Activated CD8-positive, alpha-beta T cell treated with anti-CD3 and anti-CD28 coated beads, Interleukin-2, amount 10 ng/mL, durations not matched to agents 7 days and 5 days (primary cell): ENCODE results near the gene KLC3. TPM values are rescaled to one million over a fixed set of nuclear protein-coding genes. Genes with fewer than 3 reads are reported as not detected.

ENCODE experiments used
- ATAC-seq: fragments of 150-1000 bp; cut with Tn5 transposase; one replicate; pipeline ENCODE4 v1.10.0; 2021; ENCODE audit warnings: moderate library complexity
- CTCF ChIA-PET: fragments of 350-600 bp; sonication (Branson Sonifier 250); formaldehyde crosslinking; loops from one replicate; lab custom pipeline; 2021; ENCODE audit warnings: antibody characterized with exemption; lab: Charles Lee
- POLR2A ChIA-PET: fragments of 350-600 bp; sonication (Branson Sonifier 250); formaldehyde crosslinking; loops from one replicate; lab custom pipeline; 2021; ENCODE audit warnings: antibody characterized with exemption; lab: Charles Lee
- DNase-seq: peaks from one replicate; pipeline ENCODE4 v3.0.0-alpha.2; 2020
- H3K27ac Mint-ChIP-seq: one replicate; pipeline ENCODE4 v1.8.0; 2021; ENCODE audit warnings: mild to moderate bottlenecking, mixed read lengths
- H3K27me3 Mint-ChIP-seq: one replicate; pipeline ENCODE4 v1.8.0; 2021; ENCODE audit warnings: low read depth, mixed read lengths
- H3K36me3 Mint-ChIP-seq: one replicate; pipeline ENCODE4 v1.8.0; 2021; ENCODE audit warnings: low read depth, mixed read lengths
- H3K4me1 Mint-ChIP-seq: one replicate; pipeline ENCODE4 v1.8.0; 2021; ENCODE audit warnings: low read depth, mixed read lengths
- H3K4me3 Mint-ChIP-seq: one replicate; pipeline ENCODE4 v1.8.0; 2021; ENCODE audit warnings: mild to moderate bottlenecking, mixed read lengths
- H3K9me3 Mint-ChIP-seq: one replicate; pipeline ENCODE4 v1.8.0; 2022; ENCODE audit warnings: mixed read lengths; ENCODE audit not compliant: insufficient read depth
- total RNA-seq, 2 experiments: library from RNA; stranded (reverse); gene quantifications; one replicate each; pipeline ENCODE4 v1.2.3, GENCODE V29; 2021

Gene KLC3
- total RNA-seq, 2 experiments from 2014 or later, result not detected

DNA sequence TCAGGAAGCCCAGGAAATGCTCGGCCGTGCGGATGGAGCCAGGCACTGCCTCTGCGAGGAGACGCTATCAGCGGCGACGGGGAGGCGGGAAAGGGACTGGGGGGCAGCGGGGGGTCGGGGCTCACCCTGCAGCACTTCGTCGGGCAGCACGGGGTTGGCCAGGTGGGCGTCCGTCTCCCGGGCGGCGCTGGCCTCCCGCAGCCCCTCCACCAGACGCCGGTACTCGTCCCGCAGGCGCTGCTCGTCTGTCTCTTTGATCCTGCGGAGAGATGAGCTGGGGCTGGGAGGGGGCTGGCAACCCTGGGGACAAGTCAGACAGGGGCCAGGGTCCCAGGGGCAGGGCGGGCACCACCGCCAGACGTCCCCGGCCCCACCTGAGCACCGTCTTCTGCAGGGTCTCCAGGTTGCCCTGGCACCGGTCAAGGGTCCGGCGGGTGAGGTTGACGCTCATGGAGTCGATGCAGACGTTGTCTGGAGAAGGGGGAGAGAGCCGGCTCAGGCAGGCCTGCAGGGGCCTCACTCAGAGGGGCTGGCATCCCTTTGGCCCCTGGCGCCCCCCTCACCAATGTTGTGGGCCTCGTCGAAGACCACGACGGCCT, 23.4 kb downstream of the KLC3 start:
- DNase-seq (no peak), ATAC-seq (no peak)
- Mint-ChIP-seq H3K27me3 (no peaks in the 10 kb centered on the region), H3K4me3 (no peak overlapping the region), H3K36me3 (peaks cover 10% of the 10 kb centered on the region), H3K4me1 (peaks cover 5% of the 10 kb centered on the region), H3K9me3 (no peaks in the 10 kb centered on the region), H3K27ac (no peak overlapping the region)
- CTCF ChIA-PET, result no interaction called here
- POLR2A ChIA-PET, result no interaction called here

DNA sequence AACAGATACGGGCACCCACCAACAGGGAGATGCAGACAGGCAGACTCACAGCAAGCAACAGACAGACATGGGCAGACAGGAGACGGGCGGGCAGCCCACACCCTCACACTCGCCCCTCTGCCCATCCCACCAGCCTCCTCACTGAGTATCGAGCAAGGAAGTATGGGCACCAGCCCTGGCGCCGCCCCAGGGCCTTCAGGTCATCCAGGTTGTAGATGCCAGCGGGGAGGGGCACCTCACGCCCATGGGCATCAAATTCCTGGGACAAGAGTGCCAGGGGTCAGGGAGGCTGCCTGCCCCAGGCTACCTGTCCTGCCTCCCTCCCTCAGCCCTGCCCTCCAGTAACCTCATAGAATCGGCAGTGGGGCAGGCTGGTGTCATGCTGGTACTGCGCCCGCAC, 24.1 kb downstream of the KLC3 start:
- Mint-ChIP-seq H3K27me3 (no peaks in the 10 kb centered on the region), H3K27ac (no peak overlapping the region), H3K9me3 (no peaks in the 10 kb centered on the region), H3K36me3 (peaks cover 8% of the 10 kb centered on the region), H3K4me3 (no peak overlapping the region), H3K4me1 (peaks cover 8% of the 10 kb centered on the region)
- CTCF ChIA-PET, result no interaction called here
- ATAC-seq (no peak), DNase-seq (no peak)
- POLR2A ChIA-PET, result no interaction called here

DNA sequence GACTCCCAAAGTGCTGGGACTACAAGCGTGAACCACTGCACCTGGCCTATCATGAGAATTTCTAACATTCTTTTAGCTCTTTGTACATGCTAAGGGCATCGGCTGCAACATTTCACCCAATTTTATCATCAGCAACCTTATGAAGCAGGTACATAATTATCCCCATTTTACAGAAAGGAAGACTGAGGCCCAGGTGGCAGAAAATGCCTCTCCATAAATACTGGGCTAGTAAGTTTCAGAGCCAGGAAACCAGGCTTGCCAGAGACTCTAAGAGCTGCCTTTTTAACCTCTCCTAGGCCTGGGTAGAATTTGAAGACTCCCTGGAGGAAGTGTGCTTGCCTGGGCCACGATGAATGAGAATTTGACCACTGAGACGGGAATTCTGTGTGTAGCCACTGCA, 27.6 kb downstream of the KLC3 start:
- Mint-ChIP-seq H3K36me3 (peaks cover 6% of the 10 kb centered on the region), H3K9me3 (no peaks in the 10 kb centered on the region), H3K4me1 (peaks cover 16% of the 10 kb centered on the region), H3K27ac (no peak overlapping the region), H3K27me3 (no peaks in the 10 kb centered on the region), H3K4me3 (no peak overlapping the region)
- POLR2A ChIA-PET, result no interaction called here
- ATAC-seq (no peak), DNase-seq (no peak)
- CTCF ChIA-PET, result no interaction called here

DNA sequence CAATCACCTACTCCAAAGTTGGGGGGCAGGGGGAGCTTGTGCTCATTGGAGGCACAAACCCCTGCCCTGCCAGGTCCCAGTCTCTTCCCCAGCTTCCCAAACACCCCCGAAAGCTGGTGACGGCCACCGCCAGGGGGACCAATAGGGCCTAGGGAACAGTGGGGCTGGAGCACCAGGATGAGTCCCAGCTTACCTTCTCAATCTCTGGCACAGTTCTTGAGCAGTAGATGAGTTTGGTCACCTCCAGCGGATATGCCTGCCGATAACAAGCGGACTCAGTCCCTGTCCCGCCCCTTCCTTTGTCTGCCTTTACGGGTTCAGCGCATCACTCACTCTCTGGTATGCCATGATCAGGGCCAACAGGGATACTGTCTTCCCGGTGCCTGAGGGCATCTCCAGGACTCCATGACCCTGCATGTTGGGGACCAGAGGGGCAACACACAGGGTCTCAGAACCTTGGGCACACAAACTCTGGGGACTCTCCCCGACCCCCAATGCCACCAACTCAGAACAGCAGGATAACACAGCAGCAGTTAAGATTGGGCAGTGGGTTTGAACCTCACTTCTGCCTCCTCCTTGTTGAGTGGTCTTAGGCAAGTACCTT, 28.3 kb downstream of the KLC3 start:
- ChIA-PET CTCF (interaction anchor here (0.9 kb wide), 1 partner anchor 35 kb away, joined by 3 read pairs; no protein-coding TSS in a partner anchor), POLR2A (no interaction called here)
- Mint-ChIP-seq H3K9me3 (no peaks in the 10 kb centered on the region), H3K27ac (no peak overlapping the region), H3K36me3 (peaks cover 6% of the 10 kb centered on the region), H3K4me1 (peaks cover 16% of the 10 kb centered on the region), H3K4me3 (peak overlapping the region; percentile 43), H3K27me3 (no peaks in the 10 kb centered on the region)
- DNase-seq (no peak), ATAC-seq (no peak)

DNA sequence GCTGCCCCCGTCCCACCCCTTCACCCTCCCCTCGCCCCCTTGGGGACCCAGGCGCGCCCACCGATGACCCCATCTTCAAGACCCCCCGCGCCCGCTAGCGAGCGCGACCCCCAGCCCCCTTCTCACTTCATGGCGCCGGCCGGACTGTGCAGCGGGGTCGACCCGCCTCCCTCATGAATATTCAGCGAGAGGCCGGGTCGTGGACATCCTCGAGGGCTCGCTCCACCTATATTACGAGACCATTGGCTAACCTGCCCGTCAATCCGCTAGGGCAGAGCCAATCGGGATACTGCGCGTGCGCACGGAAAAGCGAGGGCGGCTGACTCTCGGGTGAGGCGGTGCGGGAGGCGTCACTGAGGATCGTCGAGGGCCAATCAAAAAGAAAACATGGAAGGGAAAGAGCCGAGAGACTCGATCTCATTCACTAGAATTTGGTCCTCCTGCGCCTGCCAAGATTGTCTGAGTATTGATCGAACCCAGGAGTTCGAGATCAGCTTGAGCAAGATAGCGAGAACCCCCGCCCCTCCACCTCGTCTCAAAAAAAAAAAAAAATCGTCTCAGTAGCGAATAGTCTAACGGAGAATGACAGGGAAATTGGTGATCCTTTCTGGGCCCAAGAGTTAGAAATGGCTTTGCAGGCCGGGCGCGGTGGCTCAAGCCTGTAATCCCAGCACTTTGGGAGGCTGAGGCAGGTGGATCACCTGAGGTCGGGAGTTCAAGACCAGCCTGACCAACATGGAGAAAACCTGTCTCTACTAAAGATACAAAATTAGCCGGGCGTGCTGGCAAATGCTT, 30.1 kb downstream of the KLC3 start, which contains the start of gene ERCC2:
Gene ERCC2 (minus strand): TSS at position 164 of the 795 bp plus-strand sequence. CDS start 33 bp downstream, at position 131.
- peaks cover 16% of the 10 kb centered on the region for H3K4me1 Mint-ChIP-seq
- H3K4me3 Mint-ChIP-seq, result peak within 1 kb of the TSS; percentile 86
- DNase-seq (peak; percentile 100), ATAC-seq (peak; percentile 100)
- H3K36me3 Mint-ChIP-seq, result peaks cover 6% of the 10 kb centered on the region
- peak within 1 kb of the TSS; percentile 98 for H3K27ac Mint-ChIP-seq
- H3K27me3 Mint-ChIP-seq, result no peaks in the 10 kb centered on the region
- CTCF ChIA-PET, result interaction anchor here (1.0 to 1.2 kb wide), 3 partner anchors 13 to 33 kb away, joined by 3 read pairs; no protein-coding TSS in a partner anchor
- POLR2A ChIA-PET, result interaction anchor here (1.0 kb wide), 2 partner anchors 24 to 33 kb away, joined by 3 read pairs; no protein-coding TSS in a partner anchor
- H3K9me3 Mint-ChIP-seq, result no peaks in the 10 kb centered on the region

DNA sequence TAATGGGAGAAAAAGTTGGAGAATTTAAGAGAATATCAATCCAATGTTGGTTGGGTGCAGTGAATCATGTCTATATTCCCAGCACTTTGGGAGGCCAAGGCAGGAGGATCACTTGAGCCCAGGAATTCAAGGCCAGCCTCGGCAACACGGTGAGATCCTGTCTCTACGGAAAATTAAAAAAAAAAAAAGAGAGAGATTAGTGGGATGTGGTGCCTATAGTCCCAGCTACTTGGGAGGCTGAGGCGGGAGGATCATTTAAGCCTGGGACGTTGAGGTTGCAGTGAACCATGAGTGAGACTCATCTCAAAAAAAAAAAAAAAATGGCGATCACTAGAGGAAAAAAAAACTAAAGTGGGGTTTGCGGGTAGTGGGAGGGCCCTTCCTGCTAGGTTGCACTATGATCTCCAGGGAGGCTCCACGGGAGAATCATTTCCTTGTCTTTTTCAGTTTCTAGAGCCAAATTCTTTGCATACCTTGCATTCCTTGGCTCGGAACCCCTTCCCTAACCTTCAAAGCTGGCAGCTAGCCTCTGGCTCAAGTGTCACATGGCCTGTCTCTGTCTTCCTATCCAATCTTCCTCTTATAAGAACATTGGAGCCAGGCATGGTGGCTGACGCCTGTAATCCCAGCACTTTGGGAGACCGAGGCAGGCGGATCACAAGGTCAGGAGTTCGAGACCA, 35.6 kb downstream of the KLC3 start:
- no peaks in the 10 kb centered on the region for H3K36me3 Mint-ChIP-seq
- no peak for DNase-seq
- CTCF ChIA-PET, result no interaction called here
- no peaks in the 10 kb centered on the region for H3K4me1 Mint-ChIP-seq
- ATAC-seq, result no peak
- H3K4me3 Mint-ChIP-seq, result no peak overlapping the region
- POLR2A ChIA-PET, result no interaction called here
- H3K27ac Mint-ChIP-seq, result no peak overlapping the region
- H3K27me3 Mint-ChIP-seq, result no peaks in the 10 kb centered on the region
- no peaks in the 10 kb centered on the region for H3K9me3 Mint-ChIP-seq

DNA sequence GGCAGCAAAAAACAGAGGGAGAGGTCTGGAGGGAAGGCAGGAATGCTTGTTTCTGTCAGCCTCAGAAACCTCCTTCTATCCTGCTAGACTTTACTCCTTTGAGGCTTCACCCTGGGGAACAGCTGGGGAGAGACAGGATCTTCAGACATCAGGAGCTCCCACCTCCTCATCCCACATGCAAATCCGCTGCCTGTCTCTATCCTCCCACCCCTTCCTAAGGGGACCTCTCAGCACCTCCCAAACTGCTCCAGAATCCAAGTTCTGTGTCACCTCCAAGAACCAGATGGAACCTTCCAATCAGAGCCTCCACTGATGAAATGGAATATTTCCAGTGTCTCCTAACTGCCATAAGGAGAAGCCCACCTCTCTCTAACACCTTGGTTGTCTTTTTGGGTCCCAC, 39.6 kb downstream of the KLC3 start:
- DNase-seq, result no peak
- no peak for ATAC-seq
- H3K27ac Mint-ChIP-seq, result no peak overlapping the region
- H3K9me3 Mint-ChIP-seq, result no peaks in the 10 kb centered on the region
- no peaks in the 10 kb centered on the region for H3K36me3 Mint-ChIP-seq
- no peak overlapping the region for H3K4me3 Mint-ChIP-seq
- ChIA-PET POLR2A (no interaction called here), CTCF (interaction anchor here (1.6 kb wide), 1 partner anchor 23 kb away, joined by 5 read pairs; no protein-coding TSS in a partner anchor)
- H3K4me1 Mint-ChIP-seq, result no peaks in the 10 kb centered on the region
- peaks cover 4% of the 10 kb centered on the region for H3K27me3 Mint-ChIP-seq

DNA sequence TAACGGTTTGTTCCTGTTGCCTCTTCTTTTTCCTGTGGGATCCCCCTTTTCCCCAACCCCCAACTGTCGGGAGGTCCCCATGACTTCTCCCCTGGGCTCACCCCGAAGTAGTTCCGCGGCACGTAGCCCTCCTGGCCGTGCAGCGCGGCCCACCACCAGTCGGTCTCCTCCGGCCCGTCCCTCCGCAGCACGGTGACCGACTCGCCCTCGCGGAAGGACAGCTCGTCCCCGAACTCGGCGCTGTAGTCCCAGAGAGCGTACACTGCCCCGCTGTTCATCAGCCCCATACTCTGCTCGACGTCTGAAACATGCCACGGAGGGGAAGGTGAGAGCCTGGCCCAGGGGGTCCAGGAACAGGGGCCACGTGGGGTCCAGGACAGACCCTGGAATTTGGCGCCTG, 41.9 kb downstream of the KLC3 start:
- H3K27ac Mint-ChIP-seq, result no peak overlapping the region
- H3K4me1 Mint-ChIP-seq, result no peaks in the 10 kb centered on the region
- no peak for DNase-seq
- peaks cover 22% of the 10 kb centered on the region for H3K27me3 Mint-ChIP-seq
- ChIA-PET CTCF (no interaction called here), POLR2A (no interaction called here)
- H3K36me3 Mint-ChIP-seq, result no peaks in the 10 kb centered on the region
- H3K4me3 Mint-ChIP-seq, result no peak overlapping the region
- H3K9me3 Mint-ChIP-seq, result no peaks in the 10 kb centered on the region
- ATAC-seq, result no peak

DNA sequence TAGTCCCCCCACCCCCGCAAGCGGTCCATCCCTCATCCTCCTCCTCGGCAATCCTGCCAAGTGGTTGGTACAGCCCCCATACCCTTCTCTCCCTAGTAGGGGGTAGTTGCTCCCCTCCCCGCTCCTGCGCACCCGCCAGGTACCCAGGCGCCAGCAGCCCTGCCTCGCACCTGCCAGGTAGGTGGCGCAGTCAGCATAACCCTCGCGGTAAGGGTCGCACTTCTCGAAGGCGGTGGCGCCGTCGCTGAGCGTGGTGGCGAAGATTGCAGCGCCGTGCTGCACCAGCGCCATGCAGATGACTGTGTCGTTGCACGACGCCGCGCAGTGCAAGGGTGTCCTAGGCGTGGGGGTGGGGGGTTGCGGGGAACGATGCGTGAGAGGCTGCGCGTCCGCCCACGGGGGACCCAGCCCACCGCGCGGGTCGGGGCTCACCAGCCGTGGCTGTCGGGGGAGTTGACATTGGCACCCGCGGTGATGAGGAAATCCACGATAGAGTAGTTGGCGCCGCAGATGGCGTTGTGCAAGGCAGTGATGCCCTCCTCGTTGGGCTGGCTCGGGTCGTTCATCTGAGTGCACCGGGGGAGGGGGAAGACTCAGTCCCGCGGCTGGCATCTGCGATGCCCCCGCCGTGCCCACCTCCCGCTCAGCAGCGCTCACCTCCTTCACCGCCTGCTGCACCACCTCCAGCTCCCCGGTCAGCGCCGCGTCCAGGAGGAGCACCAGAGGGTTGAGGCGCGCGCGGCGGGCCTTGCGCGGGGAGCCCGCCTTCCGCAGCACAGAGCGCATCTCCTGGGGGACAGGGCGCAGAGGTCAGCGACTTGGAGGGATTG, 45.1 kb downstream of the KLC3 start:
- ChIA-PET POLR2A (no interaction called here), CTCF (no interaction called here)
- H3K9me3 Mint-ChIP-seq, result no peaks in the 10 kb centered on the region
- peaks cover 25% of the 10 kb centered on the region for H3K27me3 Mint-ChIP-seq
- no peaks in the 10 kb centered on the region for H3K36me3 Mint-ChIP-seq
- no peak overlapping the region for H3K4me3 Mint-ChIP-seq
- no peaks in the 10 kb centered on the region for H3K4me1 Mint-ChIP-seq
- DNase-seq, result no peak
- ATAC-seq, result peak; percentile 36
- H3K27ac Mint-ChIP-seq, result no peak overlapping the region

DNA sequence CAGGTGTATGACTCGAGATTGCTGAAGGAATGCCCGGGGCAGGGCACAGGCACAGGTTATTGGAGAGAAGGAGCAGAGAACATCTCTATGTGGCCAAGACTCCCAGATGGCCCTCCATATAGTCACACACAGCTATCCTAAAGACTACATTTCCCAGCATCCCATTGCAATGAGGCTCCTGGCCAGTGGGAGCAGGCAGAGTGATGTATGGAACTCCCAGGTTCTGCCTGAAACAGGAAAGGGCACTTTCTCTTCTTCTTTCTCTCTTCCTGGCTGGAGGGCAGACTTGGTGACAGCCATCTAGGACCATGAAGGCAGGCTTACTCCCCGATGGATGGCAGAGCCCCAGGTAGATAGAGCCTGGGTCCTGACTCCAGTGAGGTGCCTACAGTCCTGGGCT, 50.8 kb downstream of the KLC3 start:
- no peak overlapping the region for H3K27ac Mint-ChIP-seq
- H3K36me3 Mint-ChIP-seq, result no peaks in the 10 kb centered on the region
- ATAC-seq (no peak), DNase-seq (no peak)
- H3K4me1 Mint-ChIP-seq, result peaks cover 3% of the 10 kb centered on the region
- ChIA-PET POLR2A (no interaction called here), CTCF (no interaction called here)
- H3K27me3 Mint-ChIP-seq, result peaks cover 17% of the 10 kb centered on the region
- no peak overlapping the region for H3K4me3 Mint-ChIP-seq
- no peaks in the 10 kb centered on the region for H3K9me3 Mint-ChIP-seq
